Central memory CD8-positive, alpha-beta T cell (primary cell): Measurements from ENCODE around the gene KCNQ1.

Experiments
- ATAC-seq: fragments of 150-1000 bp; cut with Tn5 transposase; replicated peaks from 2 replicates; pipeline ENCODE4 v1.10.0; 2022; ENCODE audit warnings: mild to moderate bottlenecking, moderate FRiP score, moderate number of reproducible peaks; ENCODE audit not compliant: poor library complexity, severe bottlenecking; ENCODE audit errors: extremely low read depth
- DNase-seq, 2 donors: peaks; one replicate each; pipeline ENCODE4 v3.0.0; 2021; ENCODE audit warnings: low spot score in 2 of 2
- H3K27ac Mint-ChIP-seq: one replicate; pipeline ENCODE4 v1.8.0; 2022; ENCODE audit warnings: low read depth, mild to moderate bottlenecking, moderate library complexity, mixed read lengths
- H3K27me3 Mint-ChIP-seq: one replicate; pipeline ENCODE4 v1.8.0; 2022; ENCODE audit warnings: mixed read lengths
- H3K36me3 Mint-ChIP-seq: one replicate; pipeline ENCODE4 v1.8.0; 2022; ENCODE audit warnings: mild to moderate bottlenecking, moderate library complexity, mixed read lengths; ENCODE audit not compliant: insufficient read depth
- H3K4me1 Mint-ChIP-seq: one replicate; pipeline ENCODE4 v1.8.0; 2022; ENCODE audit warnings: mixed read lengths
- H3K4me3 Mint-ChIP-seq: one replicate; pipeline ENCODE4 v1.8.0; 2022; ENCODE audit warnings: mild to moderate bottlenecking, moderate library complexity, mixed read lengths
- H3K9me3 Mint-ChIP-seq: one replicate; pipeline ENCODE4 v1.8.0; 2022; ENCODE audit warnings: mixed read lengths

The KCNQ1 gene

DNA sequence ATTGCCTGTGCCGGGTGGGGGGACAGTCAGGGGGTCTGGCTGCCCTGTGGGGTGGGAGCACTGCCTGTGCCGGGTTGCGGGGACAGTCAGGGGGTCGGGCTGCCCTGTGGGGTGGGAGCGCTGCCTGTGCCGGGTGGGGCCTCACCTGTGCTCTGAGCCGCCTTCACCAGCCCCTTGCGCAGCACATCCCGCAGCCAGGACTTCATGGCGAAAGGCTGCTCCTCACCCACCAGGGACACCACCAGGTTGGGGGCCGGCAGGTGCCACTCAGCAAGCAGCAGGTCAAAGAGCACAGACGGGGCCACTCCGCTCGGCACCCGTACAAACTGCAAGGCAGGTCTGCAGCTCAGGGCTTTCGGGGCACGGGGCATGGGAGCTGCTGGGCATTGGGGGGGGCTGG lies 22.8 kb upstream of the KCNQ1 start:
- H3K4me1 Mint-ChIP-seq, result no peaks in the 10 kb centered on the region
- H3K4me3 Mint-ChIP-seq, result no peak overlapping the region
- H3K27ac Mint-ChIP-seq, result no peak overlapping the region
- H3K27me3 Mint-ChIP-seq, result no peaks in the 10 kb centered on the region
- DNase-seq (no peak), ATAC-seq (no peak)
- H3K9me3 Mint-ChIP-seq, result no peaks in the 10 kb centered on the region
- no peaks in the 10 kb centered on the region for H3K36me3 Mint-ChIP-seq

DNA sequence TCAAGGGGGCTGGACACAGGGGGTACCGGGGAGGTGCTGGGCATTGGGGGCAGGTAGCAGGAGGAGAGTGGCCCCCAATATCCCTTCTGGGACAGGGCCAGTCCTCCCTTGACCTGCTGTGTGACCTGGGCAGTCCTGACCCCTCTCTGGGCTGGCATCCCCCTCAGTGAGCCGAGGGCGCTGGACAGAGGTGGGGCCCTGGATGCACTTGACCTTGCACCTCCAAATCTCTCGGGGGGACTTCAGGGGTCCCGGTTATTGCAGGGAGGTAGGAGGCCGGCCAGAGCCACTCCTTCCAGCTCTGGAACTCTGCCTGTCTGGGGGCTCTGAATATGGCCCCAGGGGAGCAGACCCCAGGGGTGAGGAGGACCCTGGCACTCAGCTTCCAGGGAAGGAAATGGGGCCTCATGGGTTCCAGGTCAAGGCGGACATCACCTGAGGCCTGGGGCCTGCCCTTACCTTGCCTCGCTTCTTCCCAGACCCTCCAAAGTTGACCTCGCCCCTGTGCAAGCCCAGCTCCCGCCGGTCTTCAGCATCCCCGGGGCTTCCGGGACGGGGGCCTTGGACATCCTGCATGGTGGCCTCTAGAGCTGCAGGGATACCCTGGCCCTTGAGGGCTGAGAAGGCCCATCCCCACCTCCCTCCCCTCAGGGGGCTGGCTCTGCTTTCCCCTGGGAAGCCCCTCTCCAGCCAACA lies 22.2 kb upstream of the KCNQ1 start:
- DNase-seq, result no peak
- Mint-ChIP-seq H3K4me1 (no peaks in the 10 kb centered on the region), H3K4me3 (no peak overlapping the region), H3K9me3 (no peaks in the 10 kb centered on the region), H3K36me3 (no peaks in the 10 kb centered on the region), H3K27me3 (no peaks in the 10 kb centered on the region), H3K27ac (no peak overlapping the region)
- ATAC-seq, result no peak

DNA sequence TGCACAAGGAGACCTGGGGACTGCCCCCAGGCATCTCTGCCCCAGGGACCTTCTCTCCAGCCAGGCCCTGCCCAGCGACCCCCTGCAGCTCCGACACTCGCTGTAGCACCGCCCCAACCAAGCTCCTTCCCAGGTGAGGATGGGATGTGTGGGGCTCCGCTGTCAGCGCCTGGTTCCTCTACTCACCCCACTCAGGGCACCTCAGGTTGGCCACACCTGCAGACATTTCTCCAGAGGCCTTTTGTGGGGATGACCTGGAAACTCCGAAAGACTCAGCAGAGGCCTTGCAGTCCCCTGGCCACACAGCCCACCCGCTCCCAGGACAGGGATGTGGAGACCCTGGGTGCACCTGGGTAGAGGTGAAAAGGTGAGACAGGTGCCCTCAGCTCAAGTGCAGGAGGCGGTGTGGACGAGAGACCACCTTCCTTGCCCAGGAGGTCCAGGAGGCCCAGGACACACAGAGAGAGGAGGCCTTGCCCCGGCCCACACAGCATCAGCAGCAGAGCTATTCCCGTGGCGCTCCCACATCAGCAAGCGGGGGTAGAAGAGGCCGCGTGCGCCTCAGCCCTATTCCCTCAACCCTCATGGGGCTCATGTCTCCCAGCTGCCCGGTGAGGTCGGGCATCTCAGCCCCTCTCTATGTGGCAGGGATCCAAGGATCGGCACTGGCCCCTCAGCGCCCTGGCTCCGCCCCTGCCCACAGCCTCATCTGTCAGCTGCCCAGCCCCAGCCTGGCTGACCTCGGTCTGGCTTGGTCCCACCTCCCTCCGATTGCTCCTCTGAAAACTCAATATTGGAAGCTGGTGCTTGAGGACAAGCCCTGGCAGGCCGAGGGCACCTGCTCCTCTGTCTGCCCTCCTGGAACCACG lies 21.4 kb upstream of the KCNQ1 start:
- Mint-ChIP-seq H3K4me3 (no peak overlapping the region), H3K36me3 (no peaks in the 10 kb centered on the region), H3K9me3 (no peaks in the 10 kb centered on the region), H3K27me3 (no peaks in the 10 kb centered on the region), H3K27ac (no peak overlapping the region), H3K4me1 (no peaks in the 10 kb centered on the region)
- no peak for ATAC-seq
- DNase-seq, result no peak

DNA sequence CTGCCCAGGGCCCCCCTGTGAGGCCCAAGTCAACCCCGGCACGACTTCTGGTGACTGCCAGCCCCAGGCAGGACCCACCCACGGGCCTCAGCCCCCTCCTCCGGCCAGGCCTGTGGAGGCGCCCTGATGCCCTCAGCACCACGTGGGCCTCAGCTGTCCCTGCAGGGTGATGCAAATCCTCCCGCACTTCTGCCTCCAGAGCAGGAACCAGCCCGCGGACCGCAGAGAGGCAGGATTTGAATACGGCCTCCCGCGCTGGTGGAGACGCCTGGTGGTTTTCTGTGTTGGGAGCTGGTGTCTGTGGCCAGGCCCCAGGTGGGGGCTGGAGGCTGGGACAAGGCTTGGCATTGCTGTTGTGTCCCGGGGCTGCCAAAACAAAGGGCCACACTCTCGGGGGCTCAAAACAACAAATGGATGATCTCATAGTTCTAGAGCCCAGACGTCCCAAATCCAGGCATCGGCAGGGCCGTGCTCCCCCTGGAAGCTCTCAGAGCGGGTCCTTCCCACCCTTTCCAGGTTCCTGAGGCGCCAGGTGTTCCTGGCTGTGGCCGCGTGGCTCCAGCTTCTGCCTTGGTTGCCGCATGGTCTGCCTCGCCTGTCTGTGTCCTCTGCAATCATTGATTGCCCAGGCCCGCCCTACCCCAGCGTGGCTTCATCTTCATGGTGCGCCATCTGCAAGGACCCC lies 19.9 kb upstream of the KCNQ1 start:
- Mint-ChIP-seq H3K36me3 (no peaks in the 10 kb centered on the region), H3K9me3 (no peaks in the 10 kb centered on the region), H3K27ac (no peak overlapping the region), H3K27me3 (no peaks in the 10 kb centered on the region), H3K4me3 (no peak overlapping the region), H3K4me1 (no peaks in the 10 kb centered on the region)
- ATAC-seq, result no peak
- no peak for DNase-seq

DNA sequence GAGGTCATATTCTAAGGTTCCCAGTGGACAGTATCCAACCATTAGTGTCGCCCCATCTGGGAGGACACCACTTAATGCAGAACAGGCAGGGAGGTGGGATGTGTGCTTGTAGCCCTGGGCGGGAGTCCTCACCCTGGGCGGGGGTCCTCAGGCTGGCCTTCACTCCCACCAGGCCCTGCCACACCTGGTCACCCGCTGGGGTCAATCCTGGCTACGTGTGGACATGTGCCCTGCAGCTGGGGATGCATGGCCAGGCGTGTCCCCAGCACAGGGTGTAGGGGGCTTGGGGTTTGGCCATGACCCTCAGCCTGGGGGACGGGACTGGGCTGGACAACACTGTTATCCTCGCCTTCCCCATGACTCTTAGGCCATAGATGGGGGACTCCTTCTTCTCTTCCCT lies 19.3 kb upstream of the KCNQ1 start:
- no peak for ATAC-seq
- no peak for DNase-seq
- no peaks in the 10 kb centered on the region for H3K27me3 Mint-ChIP-seq
- H3K4me1 Mint-ChIP-seq, result no peaks in the 10 kb centered on the region
- H3K9me3 Mint-ChIP-seq, result no peaks in the 10 kb centered on the region
- H3K27ac Mint-ChIP-seq, result no peak overlapping the region
- no peak overlapping the region for H3K4me3 Mint-ChIP-seq
- no peaks in the 10 kb centered on the region for H3K36me3 Mint-ChIP-seq

DNA sequence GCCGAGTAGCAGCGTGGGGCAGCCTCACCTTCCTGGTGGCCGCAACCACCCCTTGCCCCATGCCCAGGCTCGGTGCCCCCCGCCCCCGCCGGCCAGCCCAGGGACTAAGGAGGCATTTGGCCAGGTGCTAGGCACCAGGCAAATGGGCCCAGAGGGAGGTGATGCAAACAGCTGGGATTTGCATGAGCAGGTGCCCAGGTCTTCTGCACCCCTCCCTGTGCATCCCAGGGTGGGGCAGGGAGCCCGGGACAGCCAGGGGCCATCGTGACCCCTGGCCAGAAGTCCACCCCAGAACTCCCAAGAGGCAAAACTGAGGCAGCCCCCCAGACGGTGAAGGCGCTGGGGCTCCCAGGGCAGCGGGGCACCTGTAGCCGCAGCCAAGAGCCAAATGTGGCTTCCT lies 18.6 kb upstream of the KCNQ1 start:
- no peaks in the 10 kb centered on the region for H3K36me3 Mint-ChIP-seq
- H3K4me3 Mint-ChIP-seq, result no peak overlapping the region
- ATAC-seq (no peak), DNase-seq (no peak)
- no peaks in the 10 kb centered on the region for H3K9me3 Mint-ChIP-seq
- H3K27me3 Mint-ChIP-seq, result no peaks in the 10 kb centered on the region
- H3K4me1 Mint-ChIP-seq, result no peaks in the 10 kb centered on the region
- no peak overlapping the region for H3K27ac Mint-ChIP-seq

DNA sequence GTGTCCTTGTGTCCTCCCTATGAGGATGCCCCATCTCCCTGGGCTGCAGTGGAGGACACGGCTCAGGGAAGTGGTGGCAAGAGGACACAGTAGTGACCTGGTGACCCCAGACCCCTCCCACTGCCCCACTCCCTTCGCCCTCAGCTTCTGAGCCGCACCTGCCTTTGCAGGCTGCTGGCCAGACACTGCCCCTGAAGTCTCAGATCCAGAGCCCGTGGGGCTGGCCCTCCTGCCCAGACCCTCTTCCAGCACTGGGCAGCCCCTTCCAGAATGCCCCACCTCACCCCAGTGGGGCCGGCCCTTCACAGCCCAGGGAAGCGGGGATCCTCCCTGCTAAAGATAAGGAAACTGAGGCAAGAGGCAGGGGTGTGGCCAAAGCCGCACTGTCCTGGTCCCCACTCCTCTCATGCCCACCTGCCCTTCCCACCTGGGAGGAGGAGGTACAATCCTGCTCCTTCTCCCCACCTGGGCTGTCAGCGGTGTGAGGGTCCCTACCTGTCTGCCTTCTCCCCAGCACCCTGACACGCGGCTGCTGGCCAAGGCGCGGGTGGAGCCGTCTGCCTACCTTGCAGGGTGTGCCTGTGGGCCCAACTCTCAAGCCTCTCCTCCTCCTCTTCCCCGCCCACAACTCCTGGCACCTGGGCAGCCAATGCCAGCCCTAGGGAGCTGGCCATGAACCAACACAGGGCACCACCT lies 17.8 kb upstream of the KCNQ1 start:
- DNase-seq (no peak), ATAC-seq (no peak)
- Mint-ChIP-seq H3K27ac (no peak overlapping the region), H3K4me1 (no peaks in the 10 kb centered on the region), H3K36me3 (peaks cover 3% of the 10 kb centered on the region), H3K9me3 (no peaks in the 10 kb centered on the region), H3K27me3 (no peaks in the 10 kb centered on the region), H3K4me3 (no peak overlapping the region)

DNA sequence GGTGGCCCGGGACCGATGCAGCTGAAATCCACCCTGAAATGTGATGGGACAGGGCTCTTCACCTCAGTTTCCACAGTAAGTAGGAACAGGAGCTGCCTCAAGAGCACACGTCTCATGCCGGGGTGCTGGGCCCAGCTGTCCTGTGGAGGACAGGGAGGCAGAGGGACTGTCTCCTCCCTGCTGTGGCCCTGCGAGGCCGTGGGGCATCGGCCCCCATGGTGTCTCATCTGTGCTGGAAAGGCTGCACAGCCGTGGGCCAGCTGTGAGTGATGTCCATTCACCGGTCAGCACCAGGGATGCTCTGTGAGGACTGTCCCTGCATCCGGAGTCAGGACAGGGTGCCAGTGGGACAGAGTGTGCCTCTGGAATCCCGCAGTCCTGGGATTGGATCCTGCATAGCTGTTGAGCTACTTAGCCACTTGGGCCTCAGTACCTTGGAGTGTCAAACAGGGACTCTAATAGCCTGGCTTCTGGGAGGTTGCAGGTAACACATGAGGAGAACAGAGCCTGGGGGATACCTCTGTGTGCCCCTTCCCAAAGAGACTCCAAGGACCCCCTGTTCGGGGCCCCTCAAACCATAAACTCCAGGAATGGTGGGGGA lies 17.0 kb upstream of the KCNQ1 start:
- DNase-seq (no peak), ATAC-seq (no peak)
- Mint-ChIP-seq H3K4me3 (no peak overlapping the region), H3K27me3 (no peaks in the 10 kb centered on the region), H3K36me3 (peaks cover 3% of the 10 kb centered on the region), H3K27ac (no peak overlapping the region), H3K4me1 (no peaks in the 10 kb centered on the region), H3K9me3 (no peaks in the 10 kb centered on the region)

DNA sequence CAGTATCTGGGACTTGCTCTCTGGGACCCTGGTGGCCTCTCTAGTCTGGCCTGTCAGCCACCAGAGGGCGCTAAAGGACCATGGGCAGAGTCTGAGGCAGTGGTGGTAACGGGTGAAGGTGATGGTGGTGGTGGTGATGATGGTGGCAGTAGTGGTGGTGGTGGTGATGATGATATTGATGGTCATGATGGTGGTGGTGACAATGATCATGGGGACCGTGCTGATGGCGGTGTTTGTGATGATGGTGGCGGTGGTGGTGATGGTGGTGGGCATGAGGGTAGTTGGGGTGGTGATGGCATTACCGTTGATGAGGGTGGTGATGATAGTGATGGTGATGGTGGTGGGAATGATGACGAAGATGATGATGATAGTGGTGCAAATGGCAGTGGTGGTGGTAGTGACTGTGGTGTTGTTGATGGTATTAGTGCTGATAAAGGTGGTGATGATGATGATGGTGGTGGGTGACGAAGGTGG lies 16.4 kb upstream of the KCNQ1 start:
- Mint-ChIP-seq H3K27me3 (no peaks in the 10 kb centered on the region), H3K36me3 (peaks cover 3% of the 10 kb centered on the region), H3K27ac (no peak overlapping the region), H3K4me1 (no peaks in the 10 kb centered on the region), H3K4me3 (no peak overlapping the region), H3K9me3 (no peaks in the 10 kb centered on the region)
- DNase-seq (peak; percentile 77 to 90), ATAC-seq (peak; percentile 80)

DNA sequence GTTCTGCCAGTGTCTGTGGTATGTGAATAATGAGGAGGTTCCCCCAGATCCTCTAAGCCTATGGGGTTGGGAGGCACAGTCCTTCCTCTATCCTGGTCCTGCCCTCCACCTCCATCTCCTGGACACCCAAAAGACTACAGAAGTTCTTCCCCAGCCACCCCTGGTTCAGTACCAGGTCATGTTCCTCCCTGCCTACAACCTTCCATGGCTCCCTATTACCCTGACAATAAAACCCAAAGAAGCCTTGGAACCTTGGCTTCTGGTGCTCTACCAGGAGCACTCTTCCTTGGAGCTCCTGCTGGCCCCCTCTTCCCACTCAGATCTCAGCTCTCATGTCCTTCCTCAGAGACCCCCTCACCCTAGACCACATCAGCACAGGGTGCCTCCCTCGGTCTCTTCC lies 13.4 kb upstream of the KCNQ1 start:
- no peaks in the 10 kb centered on the region for H3K27me3 Mint-ChIP-seq
- H3K4me1 Mint-ChIP-seq, result no peaks in the 10 kb centered on the region
- H3K36me3 Mint-ChIP-seq, result peaks cover 3% of the 10 kb centered on the region
- no peak for DNase-seq
- H3K9me3 Mint-ChIP-seq, result no peaks in the 10 kb centered on the region
- H3K4me3 Mint-ChIP-seq, result no peak overlapping the region
- peak overlapping the region; percentile 49 for H3K27ac Mint-ChIP-seq
- no peak for ATAC-seq

DNA sequence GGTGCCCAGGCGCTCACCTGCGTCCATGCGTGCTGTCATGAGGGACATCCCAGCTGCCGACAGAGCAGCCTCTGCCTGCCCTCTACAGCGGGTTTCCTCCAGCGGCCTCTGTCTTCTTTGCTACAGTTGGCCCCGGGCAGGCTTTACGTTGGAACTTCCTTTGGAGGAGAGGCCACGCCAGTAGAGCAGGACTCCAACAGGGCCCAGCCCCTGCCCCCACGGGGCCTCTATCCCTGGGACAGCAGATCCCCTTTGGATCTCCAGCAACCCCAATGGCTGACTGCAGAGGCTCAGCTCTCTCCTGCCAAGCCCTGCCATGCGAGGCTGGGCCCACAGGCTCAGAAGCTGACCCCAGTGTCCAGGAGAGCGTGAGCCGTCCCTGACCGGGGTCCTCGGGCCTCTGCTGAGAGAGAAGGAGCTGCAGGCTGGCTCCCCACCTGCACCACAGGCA lies 12.6 kb upstream of the KCNQ1 start:
- DNase-seq (no peak), ATAC-seq (no peak)
- Mint-ChIP-seq H3K9me3 (no peaks in the 10 kb centered on the region), H3K36me3 (peaks cover 3% of the 10 kb centered on the region), H3K27ac (no peak overlapping the region), H3K27me3 (no peaks in the 10 kb centered on the region), H3K4me1 (no peaks in the 10 kb centered on the region), H3K4me3 (no peak overlapping the region)

DNA sequence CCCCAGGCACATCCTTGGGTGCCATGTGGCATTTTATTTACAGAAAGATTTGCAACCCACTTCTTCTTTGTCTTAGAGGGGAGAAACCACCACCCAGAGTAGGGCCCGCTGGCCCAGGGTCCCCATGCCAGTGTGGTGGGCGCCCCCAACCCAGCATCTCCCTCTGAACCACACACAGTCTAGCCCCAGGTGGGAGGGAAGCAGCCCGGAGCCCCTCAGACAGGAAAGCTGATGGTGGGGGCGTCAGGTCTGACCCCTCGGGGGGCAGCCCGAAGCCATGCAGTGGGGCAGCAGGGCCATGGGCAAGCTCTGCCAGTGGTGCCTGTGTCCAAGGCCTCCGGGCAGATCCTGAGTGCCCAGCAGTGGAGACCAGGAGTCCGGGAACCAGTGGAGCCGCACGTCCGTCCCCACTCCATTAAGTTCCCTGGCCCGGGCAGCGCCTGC lies 12.2 kb upstream of the KCNQ1 start:
- no peak overlapping the region for H3K27ac Mint-ChIP-seq
- no peaks in the 10 kb centered on the region for H3K9me3 Mint-ChIP-seq
- H3K4me3 Mint-ChIP-seq, result no peak overlapping the region
- DNase-seq, result no peak
- H3K36me3 Mint-ChIP-seq, result peaks cover 3% of the 10 kb centered on the region
- ATAC-seq, result no peak
- H3K4me1 Mint-ChIP-seq, result no peaks in the 10 kb centered on the region
- H3K27me3 Mint-ChIP-seq, result no peaks in the 10 kb centered on the region
